Testis (tissue), 3 donors: ENCODE results near the gene TLCD2. TPM values are rescaled to one million over a fixed set of nuclear protein-coding genes. Genes with fewer than 3 reads are reported as not detected.
"Not testable (repeated sequence)": the region's sequence is repeated elsewhere in the genome, so short reads cannot be mapped to it uniquely, and the experiment has no call there.

Source experiments
- DNase-seq: peaks from one replicate; pipeline ENCODE4 v3.0.0-alpha.2; 2019
- H3K27ac ChIP-seq, 2 donors: fragments of 200-600 bp; sonication (generic); one replicate each; pipeline ENCODE4 v1.5.1; 2019
- H3K27me3 ChIP-seq: fragments of 200-600 bp; sonication (generic); one replicate; pipeline ENCODE4 v1.5.1; 2019
- H3K36me3 ChIP-seq: fragments of 200-600 bp; sonication (generic); one replicate; pipeline ENCODE4 v1.5.1; 2017; ENCODE audit warnings: low read depth; ENCODE audit errors: missing control alignments
- H3K4me1 ChIP-seq: fragments of 200-600 bp; sonication (generic); one replicate; pipeline ENCODE4 v1.5.1; 2019
- H3K4me3 ChIP-seq, 2 donors: fragments of 200-600 bp; sonication (generic); one replicate each; pipeline ENCODE4 v1.5.1; 2017 to 2019
- H3K9me3 ChIP-seq: fragments of 200-600 bp; sonication (generic); one replicate; pipeline ENCODE4 v1.5.1; 2017
- POLR2A ChIP-seq: fragments of 450-650 bp; IDR thresholded peaks from one replicate; pipeline ENCODE4 v1.6.1; 2017; ENCODE audit warnings: antibody characterized with exemption, mild to moderate bottlenecking, moderate library complexity
- WGBS, 2 donors: methylation state at CpG; one replicate each; pipeline ENCODE4 v1.1.5; 2018; 5-methylcytosine and 5-hydroxymethylcytosine counted together
- intact Hi-C: fragments of 100-400 bp; cut with DNase I; formaldehyde crosslinking; loops from one replicate; pipeline ENCODE4 v1.15.1; 2023; ENCODE audit warnings: low total_unique reads
- polyA plus RNA-seq: library from polyadenylated mRNA; stranded (reverse); fragments of 350-450 nt; fragmentation: Illumina TruSeq; extraction: RNeasy Lipid Tissue Mini Kit (QIAGEN cat#74804); gene quantifications from one replicate; pipeline ENCODE4 v1.2.3, GENCODE V29; 2014; ENCODE audit warnings: low read depth, low replicate concordance; ENCODE audit not compliant: insufficient read depth
- total RNA-seq, 2 donors: library from RNA; depleted of rRNA; stranded (reverse); fragments of >200 nt; gene quantifications; one replicate each; pipeline ENCODE4 v1.2.3, GENCODE V29; 2016
- TF ChIP-seq, protein P1 (sequence below), 3 experiments: fragments of 450-650 bp in 2 of 3; fragments of 200-600 bp in 1 of 3; sonication (generic) in 1 of 3; IDR thresholded peaks; one replicate each; pipeline ENCODE4 v1.5.1; 2016 to 2019; ENCODE audit warnings: antibody characterized with exemption in 3 of 3, mild to moderate bottlenecking in 2 of 3, moderate library complexity in 1 of 3

The TLCD2 gene
- total and polyA plus RNA-seq, 3 donors from 2014 or later: 1.1 to 2.0 (median 1.2) TPM

DNA sequence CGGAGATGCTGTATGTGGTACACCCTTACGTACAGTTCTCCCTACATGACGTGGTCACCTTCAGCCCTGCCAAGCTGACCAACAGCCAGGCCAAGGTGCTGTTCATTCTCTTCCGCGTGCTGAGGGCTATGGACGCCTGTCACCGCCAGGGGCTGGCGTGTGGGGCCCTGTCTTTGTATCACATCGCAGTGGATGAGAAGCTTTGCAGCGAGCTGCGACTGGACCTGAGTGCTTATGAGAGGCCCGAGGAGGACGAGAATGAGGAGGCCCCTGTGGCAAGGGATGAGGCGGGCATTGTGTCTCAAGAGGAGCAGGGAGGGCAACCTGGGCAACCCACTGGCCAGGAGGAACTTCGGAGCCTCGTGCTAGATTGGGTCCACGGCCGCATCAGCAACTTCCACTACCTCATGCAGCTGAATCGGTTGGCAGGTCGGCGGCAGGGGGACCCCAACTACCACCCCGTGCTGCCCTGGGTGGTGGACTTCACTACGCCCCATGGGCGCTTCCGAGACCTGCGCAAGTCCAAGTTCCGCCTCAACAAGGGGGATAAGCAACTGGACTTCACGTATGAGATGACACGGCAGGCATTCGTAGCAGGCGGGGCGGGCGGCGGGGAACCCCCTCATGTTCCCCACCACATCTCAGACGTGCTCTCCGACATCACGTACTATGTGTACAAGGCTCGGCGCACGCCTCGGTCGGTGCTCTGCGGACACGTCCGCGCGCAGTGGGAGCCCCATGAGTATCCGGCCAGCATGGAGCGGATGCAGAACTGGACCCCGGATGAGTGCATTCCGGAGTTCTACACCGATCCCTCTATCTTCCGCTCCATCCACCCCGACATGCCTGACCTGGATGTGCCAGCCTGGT is 15.7 kb upstream of the TLCD2 start:
- no peak for DNase-seq
- TF ChIP-seq POLR2A: no peak
- TF ChIP-seq, protein P1, sequence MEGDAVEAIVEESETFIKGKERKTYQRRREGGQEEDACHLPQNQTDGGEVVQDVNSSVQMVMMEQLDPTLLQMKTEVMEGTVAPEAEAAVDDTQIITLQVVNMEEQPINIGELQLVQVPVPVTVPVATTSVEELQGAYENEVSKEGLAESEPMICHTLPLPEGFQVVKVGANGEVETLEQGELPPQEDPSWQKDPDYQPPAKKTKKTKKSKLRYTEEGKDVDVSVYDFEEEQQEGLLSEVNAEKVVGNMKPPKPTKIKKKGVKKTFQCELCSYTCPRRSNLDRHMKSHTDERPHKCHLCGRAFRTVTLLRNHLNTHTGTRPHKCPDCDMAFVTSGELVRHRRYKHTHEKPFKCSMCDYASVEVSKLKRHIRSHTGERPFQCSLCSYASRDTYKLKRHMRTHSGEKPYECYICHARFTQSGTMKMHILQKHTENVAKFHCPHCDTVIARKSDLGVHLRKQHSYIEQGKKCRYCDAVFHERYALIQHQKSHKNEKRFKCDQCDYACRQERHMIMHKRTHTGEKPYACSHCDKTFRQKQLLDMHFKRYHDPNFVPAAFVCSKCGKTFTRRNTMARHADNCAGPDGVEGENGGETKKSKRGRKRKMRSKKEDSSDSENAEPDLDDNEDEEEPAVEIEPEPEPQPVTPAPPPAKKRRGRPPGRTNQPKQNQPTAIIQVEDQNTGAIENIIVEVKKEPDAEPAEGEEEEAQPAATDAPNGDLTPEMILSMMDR (IDR thresholded peaks at IDR 0.05): no peak
- Histone ChIP-seq H3K4me1 (peaks cover 46% of the 10 kb centered on the region), H3K36me3 (no peaks in the 10 kb centered on the region), H3K4me3 (peak overlapping the region in 1 of 2 donors; percentile 66), H3K27ac (peak overlapping the region in 1 of 2 donors; percentile 68), H3K27me3 (no peaks in the 10 kb centered on the region), H3K9me3 (no peaks in the 10 kb centered on the region)
- WGBS, 2 donors: 77 to 88% methylated on average over 31 to 54 of the region's 54 CpGs
- intact Hi-C loops: no loop called here

DNA sequence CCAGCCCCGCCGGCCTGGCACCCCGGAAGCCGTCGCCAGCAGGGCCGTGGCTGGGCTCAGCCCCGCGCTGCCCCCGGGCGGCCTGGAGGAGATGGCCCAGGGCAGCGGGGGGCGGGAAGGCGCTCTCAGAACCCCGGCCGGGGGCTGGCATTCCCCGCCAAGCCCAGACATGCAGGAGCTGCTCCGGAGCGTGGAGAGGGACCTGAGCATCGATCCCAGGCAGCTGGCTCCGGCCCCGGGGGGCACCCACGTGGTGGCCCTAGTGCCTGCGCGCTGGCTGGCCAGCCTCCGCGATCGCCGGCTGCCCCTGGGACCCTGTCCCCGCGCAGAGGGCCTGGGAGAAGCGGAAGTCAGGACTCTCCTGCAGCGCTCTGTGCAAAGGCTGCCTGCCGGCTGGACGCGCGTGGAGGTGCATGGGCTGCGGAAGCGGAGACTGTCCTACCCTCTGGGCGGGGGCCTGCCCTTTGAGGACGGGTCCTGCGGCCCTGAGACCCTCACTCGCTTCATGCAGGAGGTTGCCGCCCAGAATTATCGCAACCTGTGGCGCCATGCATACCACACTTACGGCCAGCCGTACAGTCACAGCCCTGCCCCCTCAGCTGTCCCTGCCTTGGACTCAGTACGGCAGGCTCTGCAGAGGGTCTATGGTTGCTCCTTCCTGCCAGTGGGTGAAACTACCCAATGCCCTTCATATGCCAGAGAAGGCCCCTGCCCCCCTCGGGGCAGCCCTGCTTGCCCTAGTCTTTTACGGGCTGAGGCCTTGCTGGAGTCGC is 14.9 kb upstream of the TLCD2 start:
- intact Hi-C loops: no loop called here
- 0 to 24% methylated on average over 2 to 39 of the region's 51 CpGs for WGBS, 2 donors

DNA sequence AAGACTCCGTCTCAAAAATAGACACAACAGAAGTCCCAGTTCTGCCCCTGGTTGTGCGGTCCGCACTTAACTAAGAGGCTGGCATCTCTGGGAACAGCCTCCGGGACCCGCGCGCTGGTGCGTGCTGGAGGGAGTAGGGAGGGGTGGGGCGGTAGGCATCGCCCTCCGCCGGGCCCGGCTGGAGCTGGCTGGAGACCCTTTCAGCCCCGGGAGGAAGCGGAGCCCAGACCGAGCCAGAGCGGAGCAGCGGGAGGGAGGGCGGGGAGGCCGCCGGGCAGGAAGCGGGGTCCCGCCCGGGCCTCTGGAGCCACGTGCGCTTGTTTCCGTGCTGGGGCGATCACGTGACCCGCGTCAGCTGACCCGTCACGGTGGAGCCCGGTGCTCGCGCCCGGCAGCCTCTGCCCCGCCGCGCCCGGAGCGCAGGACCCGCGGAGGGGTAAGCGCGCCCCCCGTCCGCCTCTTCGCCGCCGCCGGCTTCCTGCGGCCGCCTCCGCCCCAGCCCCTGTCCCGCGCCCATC is 14.2 kb upstream of the TLCD2 start, which contains the start of gene WDR81:
Gene WDR81 (plus strand): TSS at position 354 of the 518 bp plus-strand sequence. CDS start 256 bp downstream, outside the sequence.
- peak; percentile 96 for DNase-seq
- H3K9me3 ChIP-seq: no peaks in the 10 kb centered on the region
- WGBS, 2 donors: 1 to 3% methylated on average over 10 to 29 of the region's 57 CpGs
- peak within 1 kb of the TSS; percentile 66 to 72 for H3K4me3 ChIP-seq
- H3K4me1 ChIP-seq: peaks cover 37% of the 10 kb centered on the region
- TF ChIP-seq, protein P1 (IDR thresholded peaks at IDR 0.05): no peak
- no peak for TF ChIP-seq POLR2A
- no peaks in the 10 kb centered on the region for H3K36me3 ChIP-seq
- intact Hi-C loops: no loop called here
- peak within 1 kb of the TSS; percentile 68 to 90 for H3K27ac ChIP-seq
- H3K27me3 ChIP-seq: no peaks in the 10 kb centered on the region

More for the DNA sequence above, 14.9 kb upstream of the TLCD2 start:
- DNase-seq: no peak
- TF ChIP-seq POLR2A: no peak
- TF ChIP-seq, protein P1 (IDR thresholded peaks at IDR 0.05): no peak
- Histone ChIP-seq H3K27me3 (no peaks in the 10 kb centered on the region), H3K4me1 (peaks cover 43% of the 10 kb centered on the region), H3K9me3 (no peaks in the 10 kb centered on the region), H3K4me3 (peak overlapping the region; percentile 66 to 72), H3K27ac (peak overlapping the region; percentile 68 to 90), H3K36me3 (no peaks in the 10 kb centered on the region)

DNA sequence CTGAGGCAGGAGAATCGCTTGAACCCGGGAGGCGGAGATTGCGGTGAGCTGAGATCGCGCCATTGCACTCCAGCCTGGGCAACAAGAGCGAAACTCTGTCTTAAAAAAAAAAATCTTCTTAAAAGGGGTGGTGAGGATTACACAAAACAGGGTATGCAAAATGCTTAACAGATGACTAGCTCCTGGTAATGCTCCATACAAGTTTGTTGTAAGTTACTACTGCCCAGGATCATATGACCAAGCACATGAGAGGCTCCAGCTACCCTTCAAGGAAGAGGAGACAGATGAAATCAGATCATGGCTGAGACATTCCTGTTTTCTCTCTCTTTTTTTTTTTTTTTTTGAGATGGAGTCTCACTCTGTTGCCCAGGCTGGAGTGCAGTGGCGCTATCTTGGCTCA is 11.8 kb upstream of the TLCD2 start:
- WGBS, 2 donors: 95 to 96% methylated on average over 8 of the region's 8 CpGs
- H3K4me3 ChIP-seq, DNase-seq, H3K9me3 ChIP-seq, H3K27me3 ChIP-seq, intact Hi-C loops, H3K36me3 ChIP-seq, H3K27ac ChIP-seq: not testable (repeated sequence)
- peaks cover 40% of the 10 kb centered on the region for H3K4me1 ChIP-seq

DNA sequence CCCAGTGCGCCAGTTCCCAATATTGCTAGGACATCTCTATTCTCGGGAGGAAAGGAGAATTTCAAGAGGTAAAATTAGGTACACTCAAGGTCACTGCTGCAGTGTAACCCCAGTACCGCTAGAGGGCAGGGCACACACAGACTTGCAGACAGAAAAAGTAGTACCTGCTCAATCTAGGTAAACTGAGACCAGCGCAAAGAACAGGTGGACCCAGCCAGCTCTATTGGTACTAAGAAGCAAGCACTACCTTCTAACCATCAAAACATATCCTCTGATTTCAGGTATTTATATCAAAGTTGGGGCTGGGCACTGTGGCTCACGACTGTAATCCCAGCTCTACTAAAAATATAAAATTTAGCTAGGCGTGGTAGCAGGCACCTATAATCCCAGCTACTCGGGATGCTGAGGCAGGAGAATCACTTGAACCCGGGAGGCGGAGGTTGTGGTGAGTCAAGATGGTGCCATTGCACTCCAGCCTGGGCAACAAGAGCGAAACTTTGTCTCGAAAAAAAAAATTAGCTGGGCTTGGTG is 10.7 kb upstream of the TLCD2 start:
- TF ChIP-seq, protein P1 (IDR thresholded peaks at IDR 0.05): peak; percentile 94 to 97 (median 95)
- no peak for TF ChIP-seq POLR2A
- Histone ChIP-seq H3K27me3 (no peaks in the 10 kb centered on the region), H3K27ac (no peak overlapping the region), H3K4me3 (no peak overlapping the region), H3K36me3 (no peaks in the 10 kb centered on the region), H3K9me3 (no peaks in the 10 kb centered on the region), H3K4me1 (peaks cover 34% of the 10 kb centered on the region)
- DNase-seq: peak; percentile 82
- WGBS, 2 donors: 41 to 44% methylated on average over 11 of the region's 11 CpGs
- intact Hi-C loops: no loop called here
